ENCODE data around the gene NEK10. TPM values are rescaled to one million over a fixed set of nuclear protein-coding genes. Genes with fewer than 3 reads are reported as not detected.

NEK10 gene
- total and polyA plus RNA-seq, 2 of the 13 experiments (the other 11 are each of a cell fraction or from before 2014, with no cell fraction given) = 2.8 to 14.2 TPM

- TF ChIP-seq, protein P1, sequence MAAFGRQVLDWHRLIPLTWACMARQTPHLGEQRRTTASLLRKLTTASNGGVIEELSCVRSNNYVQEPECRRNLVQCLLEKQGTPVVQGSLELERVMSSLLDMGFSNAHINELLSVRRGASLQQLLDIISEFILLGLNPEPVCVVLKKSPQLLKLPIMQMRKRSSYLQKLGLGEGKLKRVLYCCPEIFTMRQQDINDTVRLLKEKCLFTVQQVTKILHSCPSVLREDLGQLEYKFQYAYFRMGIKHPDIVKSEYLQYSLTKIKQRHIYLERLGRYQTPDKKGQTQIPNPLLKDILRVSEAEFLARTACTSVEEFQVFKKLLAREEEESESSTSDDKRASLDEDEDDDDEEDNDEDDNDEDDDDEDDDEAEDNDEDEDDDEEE (CRISPR knock-in tag; IDR thresholded peaks at IDR 0.05) = no peak
- TF ChIP-seq THYN1 (CRISPR knock-in tag; IDR thresholded peaks at IDR 0.05; ENCODE audit: borderline replicate concordance, low read depth) = no peak
- no peak for TF ChIP-seq ZNF33A (CRISPR knock-in tag; IDR thresholded peaks at IDR 0.05; ENCODE audit: borderline replicate concordance)
- TF ChIP-seq ZNF451 (CRISPR knock-in tag; IDR thresholded peaks at IDR 0.05) = no peak
- no peak for TF ChIP-seq ZNF816 (CRISPR knock-in tag; IDR thresholded peaks at IDR 0.05; ENCODE audit: borderline replicate concordance)
- TF ChIP-seq MBD4 (IDR thresholded peaks at IDR 0.05; ENCODE audit: borderline replicate concordance, low read length) = 0 out of 2 replicates have a peak, but pooled peaks have one; percentile 34
- no peak for TF ChIP-seq ZSCAN9 (CRISPR knock-in tag; IDR thresholded peaks at IDR 0.05; ENCODE audit: borderline replicate concordance)
- TF ChIP-seq REST (IDR thresholded peaks at IDR 0.05; ENCODE audit: borderline replicate concordance in 1 of 2, low read depth in 1 of 2, low read length in 2 of 2) = no peak
- TF ChIP-seq EP300 (IDR thresholded peaks at IDR 0.05; ENCODE audit: low read depth in 2 of 2, low read length in 2 of 2) = peak; percentile 74 to 84; a peak in 3 of 4 replicates
- TF ChIP-seq EP300 (CRISPR knock-in tag; IDR thresholded peaks at IDR 0.05; ENCODE audit: borderline replicate concordance) = peak; percentile 21; the same call in 1 of the 2 replicates
- TF ChIP-seq, protein P2, sequence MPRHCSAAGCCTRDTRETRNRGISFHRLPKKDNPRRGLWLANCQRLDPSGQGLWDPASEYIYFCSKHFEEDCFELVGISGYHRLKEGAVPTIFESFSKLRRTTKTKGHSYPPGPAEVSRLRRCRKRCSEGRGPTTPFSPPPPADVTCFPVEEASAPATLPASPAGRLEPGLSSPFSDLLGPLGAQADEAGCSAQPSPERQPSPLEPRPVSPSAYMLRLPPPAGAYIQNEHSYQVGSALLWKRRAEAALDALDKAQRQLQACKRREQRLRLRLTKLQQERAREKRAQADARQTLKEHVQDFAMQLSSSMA (CRISPR knock-in tag; IDR thresholded peaks at IDR 0.05) = no peak
- 0 out of 2 replicates have a peak, but pooled peaks have one; percentile 25 for TF ChIP-seq ATF1 (CRISPR knock-in tag; IDR thresholded peaks at IDR 0.05)
- no peak for TF ChIP-seq TBL1XR1 (IDR thresholded peaks at IDR 0.05; ENCODE audit: borderline replicate concordance, low read length, partially characterized antibody)
- TF ChIP-seq PHB2 (IDR thresholded peaks at IDR 0.05; ENCODE audit: partially characterized antibody) = no peak
- TF ChIP-seq ZNF609 (CRISPR knock-in tag; IDR thresholded peaks at IDR 0.05; ENCODE audit: borderline replicate concordance) = peak; percentile 92
- TF ChIP-seq ZNF740 (CRISPR knock-in tag; IDR thresholded peaks at IDR 0.05) = no peak
- TF ChIP-seq ISL2 (CRISPR knock-in tag; IDR thresholded peaks at IDR 0.05) = peak; percentile 75
- TF ChIP-seq POLR2AphosphoS2 (IDR thresholded peaks at IDR 0.05; ENCODE audit: low read depth, low read length) = no peak
These were observed 52.1 kb downstream of the NEK10 start (continued) for GRCh38 chr3:27317096-27317495.

Measured in HepG2 (cell line).